DND-41 (cell line): ENCODE data around the gene RHOT1.

Source experiments
- ATAC-seq: fragments of 200-7000 bp; cut with Tn5 transposase; 3 replicates; pipeline ENCODE4 v1.9.1; 2021; ENCODE audit warnings: low read depth; ENCODE audit not compliant: insufficient read depth
- DNase-seq: peaks from one replicate; pipeline ENCODE4 v3.0.0-alpha.2; 2020
- H2AFZ ChIP-seq: 2 replicates; pipeline ENCODE4 v1.6.0; 2012; ENCODE audit warnings: low read depth, low read length
- H3K27ac ChIP-seq: 2 replicates; pipeline ENCODE4 v1.5.1; 2012; ENCODE audit warnings: low read length, inconsistent platforms
- H3K27me3 ChIP-seq: fragments of 200-600 bp; sonication (generic); 2 replicates; pipeline ENCODE4 v1.6.0; 2012; ENCODE audit warnings: low read length, mild to moderate bottlenecking, inconsistent platforms; ENCODE audit not compliant: insufficient read depth, poor library complexity
- H3K36me3 ChIP-seq: 2 replicates; pipeline ENCODE4 v1.5.1; 2012; ENCODE audit warnings: low read length, inconsistent platforms; ENCODE audit not compliant: insufficient read depth
- H3K4me1 ChIP-seq: 2 replicates; pipeline ENCODE4 v1.5.1; 2012; ENCODE audit warnings: mild to moderate bottlenecking, low read length; ENCODE audit not compliant: insufficient read depth
- H3K4me2 ChIP-seq: 2 replicates; pipeline ENCODE4 v1.6.0; 2012; ENCODE audit warnings: mild to moderate bottlenecking, moderate library complexity, low read length, inconsistent platforms; ENCODE audit not compliant: insufficient read depth
- H3K4me3 ChIP-seq, 2 experiments: fragments of 200-600 bp in 1 of 2; shearing (Covaris generic) in 1 of 2; 2 replicates each; pipeline ENCODE4 v1.5.1; 2012 to 2016; ENCODE audit warnings: inconsistent platforms in 2 of 2, low read length in 2 of 2, mild to moderate bottlenecking in 2 of 2, low read depth in 1 of 2, moderate library complexity in 1 of 2
- H3K79me2 ChIP-seq: 2 replicates; pipeline ENCODE4 v1.6.0; 2012; ENCODE audit warnings: low read length, inconsistent platforms; ENCODE audit not compliant: insufficient read depth
- H3K9ac ChIP-seq: 2 replicates; pipeline ENCODE4 v1.6.0; 2012; ENCODE audit warnings: low read depth, mild to moderate bottlenecking, inconsistent platforms, low read length, moderate library complexity
- H3K9me3 ChIP-seq: 2 replicates; pipeline ENCODE4 v1.5.1; 2012; ENCODE audit warnings: low read length, moderate library complexity, mild to moderate bottlenecking, inconsistent platforms; ENCODE audit not compliant: insufficient read depth, severe bottlenecking
- H4K20me1 ChIP-seq: 2 replicates; pipeline ENCODE4 v1.6.0; 2012; ENCODE audit warnings: low read length; ENCODE audit not compliant: insufficient read depth
- EZH2 ChIP-seq: IDR thresholded peaks from 3 replicates; pipeline ENCODE4 v1.6.1; 2012; ENCODE audit warnings: borderline replicate concordance, low read depth, mild to moderate bottlenecking, moderate library complexity, low read length, inconsistent platforms; ENCODE audit not compliant: severe bottlenecking
- TF ChIP-seq, protein P1 (sequence below): IDR thresholded peaks from 2 replicates; pipeline ENCODE4 v1.5.1; 2012; ENCODE audit warnings: borderline replicate concordance, low read length, moderate library complexity, mild to moderate bottlenecking; ENCODE audit not compliant: poor library complexity, severe bottlenecking; ENCODE audit errors: extremely low read depth

The RHOT1 gene

DNA sequence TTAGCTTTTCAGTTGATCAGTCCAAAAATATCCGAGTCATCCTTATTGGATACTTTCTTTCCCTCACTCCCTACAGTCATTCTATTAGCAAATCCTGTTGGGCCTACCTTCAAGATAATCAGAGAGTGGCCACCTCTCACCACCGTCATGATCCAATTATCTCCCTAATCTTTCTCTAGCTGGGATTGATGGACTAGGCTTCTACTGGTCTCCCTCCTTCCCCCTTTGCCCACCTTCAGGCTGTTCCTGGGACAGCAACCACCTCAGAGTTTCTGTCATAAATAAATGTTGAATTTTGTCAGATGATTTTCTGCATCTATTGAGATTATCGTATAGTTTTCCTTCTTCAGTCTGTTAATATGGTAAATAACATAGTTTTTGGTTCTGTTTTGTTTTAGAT, 107.2 kb downstream of the RHOT1 start:
- Histone ChIP-seq H2AFZ (no peak overlapping the region), H4K20me1 (no peaks in the 10 kb centered on the region), H3K79me2 (no peaks in the 10 kb centered on the region), H3K36me3 (no peaks in the 10 kb centered on the region), H3K4me1 (no peaks in the 10 kb centered on the region), H3K4me2 (no peak overlapping the region), H3K27me3 (no peaks in the 10 kb centered on the region), H3K4me3 (no peak overlapping the region), H3K27ac (no peak overlapping the region), H3K9me3 (no peaks in the 10 kb centered on the region), H3K9ac (no peak overlapping the region)
- TF ChIP-seq, protein P1, sequence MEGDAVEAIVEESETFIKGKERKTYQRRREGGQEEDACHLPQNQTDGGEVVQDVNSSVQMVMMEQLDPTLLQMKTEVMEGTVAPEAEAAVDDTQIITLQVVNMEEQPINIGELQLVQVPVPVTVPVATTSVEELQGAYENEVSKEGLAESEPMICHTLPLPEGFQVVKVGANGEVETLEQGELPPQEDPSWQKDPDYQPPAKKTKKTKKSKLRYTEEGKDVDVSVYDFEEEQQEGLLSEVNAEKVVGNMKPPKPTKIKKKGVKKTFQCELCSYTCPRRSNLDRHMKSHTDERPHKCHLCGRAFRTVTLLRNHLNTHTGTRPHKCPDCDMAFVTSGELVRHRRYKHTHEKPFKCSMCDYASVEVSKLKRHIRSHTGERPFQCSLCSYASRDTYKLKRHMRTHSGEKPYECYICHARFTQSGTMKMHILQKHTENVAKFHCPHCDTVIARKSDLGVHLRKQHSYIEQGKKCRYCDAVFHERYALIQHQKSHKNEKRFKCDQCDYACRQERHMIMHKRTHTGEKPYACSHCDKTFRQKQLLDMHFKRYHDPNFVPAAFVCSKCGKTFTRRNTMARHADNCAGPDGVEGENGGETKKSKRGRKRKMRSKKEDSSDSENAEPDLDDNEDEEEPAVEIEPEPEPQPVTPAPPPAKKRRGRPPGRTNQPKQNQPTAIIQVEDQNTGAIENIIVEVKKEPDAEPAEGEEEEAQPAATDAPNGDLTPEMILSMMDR: no peak
- no peak for TF ChIP-seq EZH2
- no peak for ATAC-seq
- DNase-seq: no peak

DNA sequence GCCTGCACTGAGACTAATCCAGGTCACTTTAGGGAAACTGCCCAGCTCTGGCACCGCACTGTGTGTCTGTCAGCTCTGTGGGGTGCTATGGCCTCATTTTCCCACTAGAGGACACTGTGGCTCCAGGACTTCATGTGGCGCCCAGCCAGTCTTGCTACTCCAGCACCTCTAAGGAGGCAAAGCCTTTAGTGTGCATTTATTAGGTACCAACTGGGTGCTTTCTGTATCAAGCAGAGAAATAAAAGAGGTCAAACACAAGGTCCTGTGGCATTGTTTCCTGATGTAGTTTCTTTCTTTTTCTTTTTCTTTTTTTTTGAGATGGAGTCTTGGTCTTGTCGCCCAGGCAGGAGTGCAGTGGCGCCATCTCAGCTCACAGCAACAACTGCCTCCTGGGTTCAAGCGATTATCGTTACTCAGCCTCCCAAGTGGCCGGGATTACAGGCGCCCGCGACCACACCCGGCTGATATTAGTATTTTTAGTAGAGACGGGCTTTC, 110.9 kb downstream of the RHOT1 start:
- no peak overlapping the region for H3K9ac ChIP-seq
- H3K27me3 ChIP-seq: no peaks in the 10 kb centered on the region
- H2AFZ ChIP-seq: no peak overlapping the region

DNA sequence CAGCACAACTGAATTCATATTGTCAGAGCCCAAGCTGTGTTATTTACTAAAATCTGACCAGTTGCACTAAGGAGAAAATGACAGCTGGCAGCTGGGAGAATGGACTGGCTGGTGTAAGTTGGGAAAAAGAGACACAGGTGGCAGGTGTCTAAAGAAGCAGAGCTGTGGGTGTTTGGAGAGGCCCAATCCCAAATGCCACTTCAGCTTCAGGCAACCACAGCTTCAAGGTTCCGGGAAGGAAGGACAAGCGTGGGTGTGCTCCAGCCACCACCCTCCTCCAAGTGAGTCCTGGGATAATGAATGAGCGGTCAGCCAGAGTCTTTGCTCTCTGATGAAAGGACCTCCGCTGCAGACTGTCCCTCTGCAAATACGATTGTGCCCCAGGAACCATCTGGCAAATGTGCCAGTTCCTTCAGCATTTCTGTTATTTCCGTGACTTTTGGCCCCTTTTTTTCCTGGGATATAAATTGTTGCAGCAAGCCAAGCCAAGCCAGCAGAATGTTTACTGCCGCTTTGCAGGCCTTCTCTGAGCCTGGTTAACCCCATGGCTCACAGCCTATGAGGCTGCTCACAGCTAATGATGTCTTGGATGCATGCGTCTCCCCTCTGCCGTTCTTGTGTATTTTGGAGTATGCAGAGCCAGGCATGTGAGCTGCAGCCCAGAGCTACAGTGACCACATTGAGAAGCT, 113.9 kb downstream of the RHOT1 start:
- Histone ChIP-seq H3K27ac (no peak overlapping the region), H3K36me3 (no peaks in the 10 kb centered on the region), H3K9ac (no peak overlapping the region), H3K4me1 (no peaks in the 10 kb centered on the region), H3K79me2 (no peaks in the 10 kb centered on the region), H3K9me3 (no peaks in the 10 kb centered on the region), H2AFZ (no peak overlapping the region), H4K20me1 (no peaks in the 10 kb centered on the region), H3K4me3 (no peak overlapping the region), H3K4me2 (no peak overlapping the region), H3K27me3 (peaks cover 4% of the 10 kb centered on the region)
- DNase-seq (no peak), ATAC-seq (no peak)
- no peak for TF ChIP-seq EZH2
- TF ChIP-seq, protein P1: no peak

More for the DNA sequence above, 110.9 kb downstream of the RHOT1 start:
- Histone ChIP-seq H3K27ac (no peak overlapping the region), H3K4me1 (no peaks in the 10 kb centered on the region), H3K4me3 (no peak overlapping the region), H3K36me3 (no peaks in the 10 kb centered on the region), H3K4me2 (no peak overlapping the region), H4K20me1 (no peaks in the 10 kb centered on the region), H3K9me3 (no peaks in the 10 kb centered on the region), H3K79me2 (no peaks in the 10 kb centered on the region)
- no peak for TF ChIP-seq EZH2
- TF ChIP-seq, protein P1: peak; percentile 93
- ATAC-seq (peak; percentile 97), DNase-seq (peak; percentile 76)
